ENCODE data around the gene CHD8.
"Not testable (repeated sequence)": the region's sequence is repeated elsewhere in the genome, so short reads cannot be mapped to it uniquely, and the experiment has no call there.

Gene CHD8

GRCh38 chr14:21455912-21456667, at the start of gene CHD8:
Gene CHD8, minus strand, starts transcription at chr14:21456123. Its CDS starts 24,480 bp downstream, at chr14:21431643.
- peak; percentile 99 for DNase-seq (ENCODE audit: low spot score)

- DNase-seq (ENCODE audit: low spot score) = no peak
These were observed 49.2 kb upstream of the CHD8 start for GRCh38 chr14:21505012-21505553.

- DNase-seq (ENCODE audit: low spot score) = no peak
These were observed 47.5 kb upstream of the CHD8 start for GRCh38 chr14:21503376-21503775.

GRCh38 chr14:21501568-21501967, 45.6 kb upstream of the CHD8 start:
- no peak for DNase-seq (ENCODE audit: low spot score)

- DNase-seq (ENCODE audit: low spot score) = peak; percentile 39
These were observed 42.9 kb upstream of the CHD8 start for GRCh38 chr14:21498540-21499526.

- no peak for DNase-seq (ENCODE audit: low spot score)
These were observed 40.5 kb upstream of the CHD8 start for GRCh38 chr14:21496453-21496852.

GRCh38 chr14:21494902-21495762, 39.2 kb upstream of the CHD8 start:
- peak; percentile 12 for DNase-seq (ENCODE audit: low spot score)

GRCh38 chr14:21486640-21487087, 30.7 kb upstream of the CHD8 start:
- DNase-seq (ENCODE audit: low spot score) = no peak

- DNase-seq (ENCODE audit: low spot score) = peak; percentile 99
These were observed 21.2 kb upstream of the CHD8 start, which contains the start of the genes RAB2B and TOX4 for GRCh38 chr14:21476925-21477681. Gene RAB2B, minus strand, starts transcription at chr14:21476959. Its CDS starts 87 bp downstream, at chr14:21476872. Gene TOX4, plus strand, starts transcription at chr14:21477195. Its CDS starts 84 bp downstream, at chr14:21477279.

- no peak for DNase-seq (ENCODE audit: low spot score)
These were observed 20.6 kb upstream of the CHD8 start for GRCh38 chr14:21476523-21476924.

GRCh38 chr14:21475767-21476522, 20.0 kb upstream of the CHD8 start:
- DNase-seq (ENCODE audit: low spot score) = no peak

GRCh38 chr14:21467616-21468015, 11.7 kb upstream of the CHD8 start:
- DNase-seq (ENCODE audit: low spot score) = no peak

GRCh38 chr14:21455592-21455911, 371 bp downstream of the CHD8 start:
- no peak for DNase-seq (ENCODE audit: low spot score)

GRCh38 chr14:21454843-21455544, 929 bp downstream of the CHD8 start:
- DNase-seq (ENCODE audit: low spot score) = no peak

GRCh38 chr14:21449899-21450216, 6.1 kb downstream of the CHD8 start:
- no peak for DNase-seq (ENCODE audit: low spot score)

- not testable (repeated sequence) for DNase-seq (ENCODE audit: low spot score)
These were observed 13.3 kb downstream of the CHD8 start for GRCh38 chr14:21442657-21443056.

- DNase-seq (ENCODE audit: low spot score) = no peak
These were observed 15.1 kb downstream of the CHD8 start for GRCh38 chr14:21440859-21441258.

GRCh38 chr14:21437063-21437901, 18.6 kb downstream of the CHD8 start:
- DNase-seq (ENCODE audit: low spot score) = peak; percentile 97
